HG03439 (cell line): ENCODE measurements around the gene PSMB11.
"Not testable (repeated sequence)": the region's sequence is repeated elsewhere in the genome, so short reads cannot be mapped to it uniquely, and the experiment has no call there.

Experiments used
- ATAC-seq: cut with Tn5 transposase; IDR thresholded peaks from one replicate; pipeline ENCODE4 v1.9.1; 2021; ENCODE audit warnings: mild to moderate bottlenecking, moderate library complexity; ENCODE audit not compliant: unreplicated experiment

Gene PSMB11

DNA sequence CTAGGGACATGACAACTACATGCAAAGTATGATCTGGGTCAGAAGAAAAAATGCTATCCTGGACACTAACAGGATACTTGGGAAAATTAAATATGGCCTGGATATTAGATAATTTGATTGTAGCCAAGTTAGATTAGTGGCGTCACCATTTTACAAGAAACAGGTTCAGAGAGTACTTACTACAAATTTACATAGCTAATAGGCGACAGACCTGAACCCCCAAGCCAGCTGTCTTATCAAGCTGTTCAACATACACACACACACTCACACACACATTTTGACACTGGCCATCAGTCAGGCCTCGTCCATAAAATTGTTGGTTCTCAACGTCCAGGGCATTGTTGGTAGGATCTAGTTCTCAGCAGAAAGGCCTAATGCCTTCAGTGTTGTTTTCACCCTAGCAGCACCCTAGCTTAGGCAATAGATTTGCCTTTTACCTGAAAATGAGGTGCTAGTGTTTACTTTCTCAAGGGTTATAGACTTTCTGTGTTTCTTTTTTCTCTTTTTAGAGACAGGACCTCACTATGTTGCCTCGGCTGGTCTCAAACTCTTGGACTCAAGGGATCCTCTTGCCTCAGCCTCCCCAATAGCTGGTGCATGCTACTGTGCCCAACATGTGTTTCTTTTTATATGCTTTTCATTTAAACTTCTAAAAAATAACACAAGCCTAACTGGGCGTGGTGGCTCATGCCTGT, 28.8 kb upstream of the PSMB11 start:
- no peak for ATAC-seq

DNA sequence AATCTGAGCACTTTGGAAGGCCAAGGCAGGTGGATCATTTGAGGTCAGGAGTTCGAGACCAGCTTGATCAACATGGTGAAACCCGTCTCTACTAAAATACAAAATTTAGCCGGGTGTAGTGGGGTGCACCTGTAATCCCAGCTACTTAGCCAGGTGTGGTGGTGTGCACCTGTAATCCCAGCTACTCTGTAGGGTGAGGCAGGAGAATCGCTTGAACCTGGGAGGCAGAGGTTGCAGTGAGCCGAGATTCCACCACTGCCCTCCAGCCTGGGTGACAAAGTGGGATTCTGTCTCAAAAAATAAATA, 28.3 kb upstream of the PSMB11 start:
- ATAC-seq: not testable (repeated sequence)

- ATAC-seq: no peak
Observed at GRCh38 chr14:23015618-23016017, 26.4 kb upstream of the PSMB11 start.

GRCh38 chr14:23017091-23017490, 24.9 kb upstream of the PSMB11 start:
- ATAC-seq: no peak

GRCh38 chr14:23018107-23018506, 23.9 kb upstream of the PSMB11 start:
- no peak for ATAC-seq

DNA sequence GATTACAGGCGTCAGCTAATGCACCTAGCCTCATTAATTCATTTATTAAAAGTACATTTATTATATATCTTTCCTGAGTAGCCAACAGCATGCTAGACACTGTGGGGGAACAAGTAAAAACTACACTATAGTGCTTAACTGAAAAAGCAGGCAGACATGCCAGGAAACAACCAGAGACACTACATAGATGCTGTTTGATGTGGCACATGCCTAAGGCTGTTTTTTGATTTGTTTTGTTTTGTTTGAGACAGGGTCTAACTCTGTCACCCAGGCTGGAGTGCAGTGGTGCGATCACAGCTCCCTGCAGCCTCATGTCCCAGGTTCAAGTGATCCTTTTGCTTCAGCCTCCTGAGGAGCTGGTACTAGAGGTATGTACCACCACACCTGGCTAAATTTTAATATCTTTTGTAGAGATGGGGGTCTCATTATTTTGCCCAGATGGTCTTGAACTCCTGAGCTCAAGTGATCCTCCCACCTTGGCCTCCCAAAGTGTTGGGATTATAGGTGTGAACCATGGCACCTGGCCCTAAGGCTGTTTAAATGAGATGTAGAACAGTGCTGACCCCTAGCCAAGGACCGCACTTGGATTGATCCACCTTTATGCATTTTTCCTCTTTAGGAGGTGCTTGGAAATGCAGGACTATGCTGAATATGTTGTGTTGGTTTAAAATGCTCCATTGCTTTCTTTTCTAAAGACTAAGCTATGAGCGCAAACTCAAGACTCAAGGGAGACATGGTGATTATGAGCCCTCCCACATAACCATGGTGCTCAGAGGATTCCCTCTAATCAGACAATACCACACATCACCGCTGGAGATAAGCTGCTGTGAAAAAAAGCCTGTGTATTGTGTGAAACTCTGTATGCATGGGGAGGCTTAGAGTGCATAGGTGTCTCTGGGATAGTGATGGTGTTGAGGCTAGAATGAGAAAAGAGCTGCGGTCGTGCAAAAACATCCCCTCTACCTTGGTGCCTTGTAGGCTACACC, 21.6 kb upstream of the PSMB11 start:
- no peak for ATAC-seq

DNA sequence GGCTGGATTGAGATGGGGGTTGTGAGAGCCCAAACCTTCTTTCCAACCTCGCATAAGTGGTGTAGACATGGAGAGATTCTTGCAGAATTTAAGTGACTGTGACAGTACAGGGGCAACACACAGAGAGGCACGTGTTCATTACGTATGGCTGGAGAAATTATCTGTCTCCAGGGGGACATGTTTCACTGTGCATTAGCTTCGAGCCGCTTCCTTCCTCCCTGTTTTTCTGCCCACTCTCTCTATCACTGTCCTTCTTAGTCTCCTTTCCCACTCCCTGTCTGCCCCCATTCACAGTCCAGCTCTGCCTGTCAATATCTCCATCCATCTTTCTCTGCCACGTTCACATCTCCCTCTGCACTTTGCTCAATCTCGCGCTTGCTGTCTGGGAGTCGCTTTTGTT, 20.6 kb upstream of the PSMB11 start:
- ATAC-seq: no peak

GRCh38 chr14:23021889-23022442, 20.0 kb upstream of the PSMB11 start:
- no peak for ATAC-seq

- no peak for ATAC-seq
Observed at GRCh38 chr14:23023022-23023794, 18.8 kb upstream of the PSMB11 start.

DNA sequence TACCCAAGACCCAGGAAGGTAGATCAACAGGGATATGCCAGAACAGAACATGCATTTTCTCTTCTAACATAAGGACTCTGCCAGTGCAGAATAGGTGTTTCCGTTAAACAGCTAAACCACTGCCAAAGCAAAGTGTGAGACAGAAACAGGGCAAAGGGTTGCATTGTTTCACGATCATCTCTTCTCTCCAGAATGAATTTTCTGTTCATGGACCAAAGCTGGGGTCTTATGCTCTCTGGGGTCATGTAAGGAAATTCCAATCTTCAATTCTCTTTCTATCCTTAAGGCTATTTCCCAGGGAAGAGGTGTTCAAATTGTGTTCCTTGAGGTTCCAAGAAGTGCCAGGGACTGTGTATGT, 18.2 kb upstream of the PSMB11 start:
- no peak for ATAC-seq

DNA sequence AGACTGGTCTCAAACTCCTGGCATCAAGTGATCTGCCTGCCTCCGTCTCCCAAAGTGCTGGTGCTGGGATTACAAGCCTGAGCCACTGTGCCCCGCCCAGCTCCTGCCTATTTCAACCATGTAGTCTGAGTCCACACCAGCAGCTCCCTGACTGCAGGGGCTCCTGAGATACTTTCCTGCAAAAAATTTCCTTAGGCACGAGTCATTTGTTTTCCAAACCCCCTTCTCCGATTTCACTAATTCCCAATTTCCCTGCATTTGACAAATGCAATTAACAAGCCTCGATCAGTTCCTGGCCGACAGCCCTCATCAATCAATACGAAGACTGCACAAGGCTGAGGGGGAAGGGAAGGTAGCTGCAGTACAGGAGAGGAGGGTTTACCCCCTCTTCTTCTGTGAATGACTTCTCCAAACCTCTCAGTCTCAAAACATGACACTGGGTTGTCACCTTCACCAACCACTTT, 17.4 kb upstream of the PSMB11 start:
- no peak for ATAC-seq

DNA sequence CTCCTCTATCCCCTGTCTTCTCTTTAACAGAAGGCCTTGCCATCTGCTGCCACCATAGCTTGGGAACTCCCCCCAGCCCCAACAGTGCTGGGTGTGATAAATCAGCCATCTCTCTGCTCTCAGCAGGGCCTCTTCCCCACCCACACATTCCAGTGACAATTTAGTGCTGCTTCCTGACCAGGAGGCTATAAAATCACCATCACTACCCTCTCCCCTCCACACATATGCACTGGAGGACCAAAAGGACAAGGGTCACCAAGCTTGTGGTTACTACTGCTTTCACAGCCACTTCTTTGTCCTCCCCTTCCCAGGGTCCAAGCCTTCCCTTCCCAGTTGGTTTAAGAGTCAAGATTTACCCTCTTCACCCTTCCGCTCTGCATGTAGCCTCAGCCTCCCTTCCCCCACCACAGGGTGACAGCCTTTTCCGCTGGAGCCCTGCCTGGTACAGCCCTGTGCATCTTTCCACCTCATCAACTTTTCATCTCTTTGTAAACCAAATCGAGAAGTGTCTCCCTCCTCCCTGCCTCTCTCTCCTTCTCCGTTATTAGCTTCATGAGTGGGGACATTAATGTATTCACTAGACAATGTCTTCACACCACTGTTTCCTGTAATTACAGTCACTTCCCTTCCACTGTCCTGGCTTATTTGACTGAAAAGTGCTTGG, 16.7 kb upstream of the PSMB11 start:
- ATAC-seq: no peak

DNA sequence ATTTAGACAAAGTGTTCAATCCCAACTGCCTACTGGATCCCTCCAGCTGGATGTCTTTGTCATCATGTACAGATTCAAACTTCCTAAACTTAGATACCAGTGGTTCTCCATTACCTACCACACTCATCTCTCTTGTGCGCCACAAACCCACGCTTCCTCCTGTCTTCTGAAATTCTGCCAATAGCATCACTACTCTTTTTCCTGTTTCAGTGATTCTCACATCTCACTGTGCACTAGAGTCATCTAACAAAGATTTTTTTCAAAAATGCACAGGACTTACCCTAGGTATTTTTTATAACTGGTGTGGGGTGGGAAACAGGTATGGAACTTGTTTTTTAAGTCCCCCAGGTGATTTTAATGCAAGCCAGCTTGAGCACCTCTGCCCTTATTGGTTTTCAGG, 13.2 kb upstream of the PSMB11 start:
- ATAC-seq: no peak

- ATAC-seq: no peak
Observed at GRCh38 chr14:23030936-23031335, 11.1 kb upstream of the PSMB11 start.

GRCh38 chr14:23033251-23033727, 8.7 kb upstream of the PSMB11 start:
- ATAC-seq: no peak

DNA sequence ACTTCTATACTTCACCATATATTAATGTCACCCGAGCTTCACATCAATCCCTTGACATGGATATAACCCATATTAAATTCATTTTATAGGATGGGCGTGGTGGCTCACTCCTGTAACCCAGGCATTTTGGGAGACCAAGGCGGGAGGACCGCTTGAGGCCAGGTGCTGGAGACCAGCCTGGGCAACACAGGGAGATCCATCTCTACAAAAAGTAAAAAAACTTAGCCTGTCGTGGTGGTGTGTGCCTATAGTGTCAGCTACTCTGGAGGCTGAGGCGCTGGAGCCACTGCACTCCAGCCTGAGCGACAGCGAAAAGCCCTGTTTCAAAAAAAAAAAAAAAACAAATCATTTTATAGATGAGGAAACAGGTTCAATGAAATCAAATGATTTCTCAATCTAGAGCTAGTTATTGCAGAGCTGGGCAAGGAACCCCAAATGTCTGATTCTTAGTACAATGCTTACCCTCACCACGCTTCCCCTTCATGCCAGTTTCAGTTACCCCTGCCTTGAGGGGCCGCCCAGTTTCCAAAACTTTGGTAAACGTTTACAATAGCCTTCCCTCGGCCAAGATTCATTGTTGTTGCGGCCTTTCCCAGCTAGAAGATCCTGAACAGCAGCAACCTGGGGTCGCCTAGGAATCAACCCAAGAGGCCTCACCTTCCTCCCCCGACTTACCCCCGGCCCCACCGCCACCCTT, 8.1 kb upstream of the PSMB11 start:
- no peak for ATAC-seq

DNA sequence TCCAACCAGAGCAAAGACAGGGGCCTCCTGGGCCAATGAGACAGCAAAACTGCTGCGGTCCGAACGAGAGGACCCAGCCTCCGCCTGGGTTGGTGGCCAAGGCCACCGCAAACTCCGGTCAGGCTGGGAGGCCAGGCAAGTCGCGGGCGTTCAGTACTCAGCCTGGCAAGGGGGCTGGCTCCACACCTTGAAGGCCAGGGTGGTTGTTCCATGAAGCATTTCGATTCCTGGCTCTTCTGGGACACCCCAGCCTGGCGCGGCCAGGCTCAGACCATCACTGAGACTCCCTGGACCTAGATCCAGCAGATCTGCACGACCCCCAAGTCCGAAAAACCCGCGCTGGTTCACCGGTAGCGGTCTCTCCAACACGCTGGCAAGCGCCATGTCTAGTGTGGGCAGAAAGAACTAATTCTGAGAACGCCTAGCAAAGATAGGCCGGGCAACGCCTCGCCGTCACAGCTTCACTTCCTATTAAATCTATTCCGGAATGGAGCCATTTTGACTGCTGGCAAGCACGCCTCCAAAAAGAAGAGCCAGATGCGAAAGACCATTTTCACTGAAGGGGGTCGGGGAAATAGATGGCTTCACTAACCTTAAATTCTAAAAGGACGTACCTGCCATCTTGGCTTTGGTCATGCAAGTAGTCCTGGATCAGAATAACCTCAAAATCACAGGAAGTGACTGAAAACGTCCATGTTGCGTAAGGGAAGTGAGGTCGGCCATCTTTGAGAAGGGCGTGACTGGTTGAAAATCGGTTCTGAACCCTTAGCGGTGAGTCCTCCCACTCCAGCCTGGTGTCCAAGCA, 7.3 kb upstream of the PSMB11 start, which contains the start of gene PSMB5:
PSMB5 (minus strand) TSS at position 403 of the 805 bp plus-strand sequence; CDS start at position 384, 19 bp downstream.
- peak; percentile 94 for ATAC-seq

DNA sequence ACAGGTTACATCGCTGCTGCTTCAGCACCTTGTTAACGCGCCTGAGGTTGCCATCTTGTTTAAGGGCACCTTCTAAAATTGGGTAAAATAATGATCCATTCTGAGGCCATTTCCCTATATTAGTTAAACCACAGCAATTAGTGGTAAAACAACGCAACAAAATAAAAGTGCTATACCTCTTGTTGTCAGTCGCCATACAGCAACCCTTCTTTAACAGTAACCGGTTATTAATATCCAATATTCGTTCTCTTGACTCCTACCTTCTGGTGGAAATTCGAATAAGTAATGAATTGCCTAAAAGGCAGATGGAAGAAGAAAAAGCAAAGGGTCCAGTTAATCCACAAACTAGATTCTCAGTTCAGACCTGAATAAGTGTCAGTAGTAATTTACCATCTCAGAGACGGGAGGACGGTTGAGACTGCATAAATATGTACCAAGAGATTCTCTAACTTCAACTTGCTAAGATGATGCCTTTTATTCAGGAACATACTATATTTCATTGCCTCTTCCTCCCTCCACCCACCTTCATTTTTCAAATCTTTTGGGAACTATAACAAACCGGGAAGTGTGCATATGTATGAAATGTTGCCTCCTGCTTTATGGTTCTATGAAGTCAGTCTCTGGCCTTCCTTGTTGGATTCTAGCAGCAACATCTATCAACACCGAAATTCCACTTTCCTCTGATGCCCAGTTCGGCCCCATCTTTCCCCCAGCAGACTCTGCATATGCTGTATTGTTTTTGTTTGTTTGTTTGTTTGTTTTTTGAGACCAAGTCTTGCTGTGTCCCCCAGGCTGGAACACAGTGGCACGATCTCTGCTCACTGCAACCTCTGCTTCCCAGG, 6.5 kb upstream of the PSMB11 start:
- no peak for ATAC-seq
